Activated CD4-positive, alpha-beta T cell treated with anti-CD3 and anti-CD28 coated beads, Interleukin-2, amount 10 ng/mL, durations not matched to agents 24 days and 14 days (primary cell): Measurements from ENCODE around the gene ZMYND8. TPM values are rescaled to one million over a fixed set of nuclear protein-coding genes. Genes with fewer than 3 reads are reported as not detected.
"Not testable (repeated sequence)": the region's sequence is repeated elsewhere in the genome, so short reads cannot be mapped to it uniquely, and the experiment has no call there.

Source experiments
- DNase-seq: peaks from one replicate; pipeline ENCODE4 v3.0.0; 2022
- H3K27ac Mint-ChIP-seq: one replicate; pipeline ENCODE4 v1.8.0; 2022; ENCODE audit warnings: mild to moderate bottlenecking, mixed read lengths
- H3K27me3 Mint-ChIP-seq: one replicate; pipeline ENCODE4 v1.8.0; 2022; ENCODE audit warnings: mixed read lengths
- H3K36me3 Mint-ChIP-seq: one replicate; pipeline ENCODE4 v1.8.0; 2022; ENCODE audit warnings: low read depth, mild to moderate bottlenecking, mixed read lengths
- H3K4me1 Mint-ChIP-seq: one replicate; pipeline ENCODE4 v1.8.0; 2021; ENCODE audit warnings: mixed read lengths
- H3K4me3 Mint-ChIP-seq: one replicate; pipeline ENCODE4 v1.8.0; 2022; ENCODE audit warnings: mild to moderate bottlenecking, moderate library complexity, mixed read lengths
- H3K9me3 Mint-ChIP-seq: one replicate; pipeline ENCODE4 v1.8.0; 2021; ENCODE audit warnings: mixed read lengths
- intact Hi-C: fragments of 100-400 bp; cut with micrococcal nuclease; formaldehyde crosslinking; loops from one replicate; pipeline ENCODE4 v1.15.1; 2023
- total RNA-seq: library from RNA; stranded (reverse); gene quantifications from 2 replicates; pipeline ENCODE4 v1.2.3, GENCODE V29; 2022

ZMYND8 gene
- total RNA-seq, 1 donor from 2014 or later: 38.1 TPM

- intact Hi-C loops: no loop called here
- H3K4me1 Mint-ChIP-seq: peaks cover 7% of the 10 kb centered on the region
- H3K9me3 Mint-ChIP-seq: no peaks in the 10 kb centered on the region
- no peak overlapping the region for H3K4me3 Mint-ChIP-seq
- no peaks in the 10 kb centered on the region for H3K27me3 Mint-ChIP-seq
- no peak for DNase-seq
- peak overlapping the region; percentile 45 for H3K27ac Mint-ChIP-seq
- H3K36me3 Mint-ChIP-seq: peaks cover 20% of the 10 kb centered on the region
These were observed 88.9 kb downstream of the ZMYND8 start for GRCh38 chr20:47267621-47268020.

GRCh38 chr20:47266847-47267515, 89.5 kb downstream of the ZMYND8 start:
- intact Hi-C loops: no loop called here
- no peak overlapping the region for H3K4me3 Mint-ChIP-seq
- H3K9me3 Mint-ChIP-seq: no peaks in the 10 kb centered on the region
- no peak overlapping the region for H3K27ac Mint-ChIP-seq
- no peaks in the 10 kb centered on the region for H3K27me3 Mint-ChIP-seq
- DNase-seq: no peak
- H3K36me3 Mint-ChIP-seq: peaks cover 23% of the 10 kb centered on the region
- H3K4me1 Mint-ChIP-seq: peaks cover 6% of the 10 kb centered on the region

- peaks cover 28% of the 10 kb centered on the region for H3K36me3 Mint-ChIP-seq
- no peak for DNase-seq
- intact Hi-C loops: no loop called here
- peaks cover 6% of the 10 kb centered on the region for H3K4me1 Mint-ChIP-seq
- H3K27me3 Mint-ChIP-seq: no peaks in the 10 kb centered on the region
- H3K9me3 Mint-ChIP-seq: no peaks in the 10 kb centered on the region
- no peak overlapping the region for H3K27ac Mint-ChIP-seq
- H3K4me3 Mint-ChIP-seq: no peak overlapping the region
These were observed 90.5 kb downstream of the ZMYND8 start for GRCh38 chr20:47265984-47266383.

- H3K36me3 Mint-ChIP-seq: peaks cover 32% of the 10 kb centered on the region
- H3K9me3 Mint-ChIP-seq: no peaks in the 10 kb centered on the region
- no peak for DNase-seq
- H3K4me3 Mint-ChIP-seq: no peak overlapping the region
- no peak overlapping the region for H3K27ac Mint-ChIP-seq
- intact Hi-C loops: no loop called here
- H3K4me1 Mint-ChIP-seq: peaks cover 6% of the 10 kb centered on the region
- no peaks in the 10 kb centered on the region for H3K27me3 Mint-ChIP-seq
These were observed 91.3 kb downstream of the ZMYND8 start for GRCh38 chr20:47265214-47265613.

- peaks cover 34% of the 10 kb centered on the region for H3K36me3 Mint-ChIP-seq
- intact Hi-C loops, H3K27me3 Mint-ChIP-seq, H3K4me3 Mint-ChIP-seq, H3K9me3 Mint-ChIP-seq, H3K27ac Mint-ChIP-seq, DNase-seq: not testable (repeated sequence)
- peaks cover 11% of the 10 kb centered on the region for H3K4me1 Mint-ChIP-seq
These were observed 92.2 kb downstream of the ZMYND8 start for GRCh38 chr20:47264137-47264769.

GRCh38 chr20:47263465-47264084, 92.9 kb downstream of the ZMYND8 start:
- H3K4me3 Mint-ChIP-seq: no peak overlapping the region
- peaks cover 36% of the 10 kb centered on the region for H3K36me3 Mint-ChIP-seq
- H3K9me3 Mint-ChIP-seq: no peaks in the 10 kb centered on the region
- no peaks in the 10 kb centered on the region for H3K27me3 Mint-ChIP-seq
- no peak for DNase-seq
- peaks cover 16% of the 10 kb centered on the region for H3K4me1 Mint-ChIP-seq
- H3K27ac Mint-ChIP-seq: no peak overlapping the region
- intact Hi-C loops: no loop called here

GRCh38 chr20:47263080-47263464, 93.4 kb downstream of the ZMYND8 start:
- no peak for DNase-seq
- no peaks in the 10 kb centered on the region for H3K27me3 Mint-ChIP-seq
- peaks cover 19% of the 10 kb centered on the region for H3K4me1 Mint-ChIP-seq
- intact Hi-C loops: no loop called here
- no peak overlapping the region for H3K27ac Mint-ChIP-seq
- no peak overlapping the region for H3K4me3 Mint-ChIP-seq
- no peaks in the 10 kb centered on the region for H3K9me3 Mint-ChIP-seq
- H3K36me3 Mint-ChIP-seq: peaks cover 36% of the 10 kb centered on the region

GRCh38 chr20:47262365-47263013, 94.0 kb downstream of the ZMYND8 start:
- DNase-seq: no peak
- no peaks in the 10 kb centered on the region for H3K9me3 Mint-ChIP-seq
- intact Hi-C loops: no loop called here
- H3K27ac Mint-ChIP-seq: peak overlapping the region; percentile 25
- H3K4me3 Mint-ChIP-seq: no peak overlapping the region
- peaks cover 36% of the 10 kb centered on the region for H3K36me3 Mint-ChIP-seq
- H3K4me1 Mint-ChIP-seq: peaks cover 15% of the 10 kb centered on the region
- no peaks in the 10 kb centered on the region for H3K27me3 Mint-ChIP-seq

GRCh38 chr20:47262008-47262364, 94.5 kb downstream of the ZMYND8 start:
- H3K27me3 Mint-ChIP-seq: no peaks in the 10 kb centered on the region
- intact Hi-C loops: no loop called here
- DNase-seq: no peak
- peaks cover 14% of the 10 kb centered on the region for H3K4me1 Mint-ChIP-seq
- peaks cover 36% of the 10 kb centered on the region for H3K36me3 Mint-ChIP-seq
- H3K9me3 Mint-ChIP-seq: no peaks in the 10 kb centered on the region
- no peak overlapping the region for H3K27ac Mint-ChIP-seq
- H3K4me3 Mint-ChIP-seq: no peak overlapping the region

- peaks cover 39% of the 10 kb centered on the region for H3K36me3 Mint-ChIP-seq
- peak overlapping the region; percentile 50 for H3K27ac Mint-ChIP-seq
- H3K9me3 Mint-ChIP-seq, DNase-seq, H3K4me3 Mint-ChIP-seq, intact Hi-C loops, H3K27me3 Mint-ChIP-seq: not testable (repeated sequence)
- peaks cover 17% of the 10 kb centered on the region for H3K4me1 Mint-ChIP-seq
These were observed 95.2 kb downstream of the ZMYND8 start for GRCh38 chr20:47261161-47261774.

GRCh38 chr20:47260540-47261126, 95.9 kb downstream of the ZMYND8 start:
- H3K4me3 Mint-ChIP-seq, H3K27ac Mint-ChIP-seq, intact Hi-C loops, DNase-seq, H3K27me3 Mint-ChIP-seq, H3K9me3 Mint-ChIP-seq: not testable (repeated sequence)
- H3K4me1 Mint-ChIP-seq: peaks cover 17% of the 10 kb centered on the region
- H3K36me3 Mint-ChIP-seq: peaks cover 38% of the 10 kb centered on the region

- H3K27ac Mint-ChIP-seq: peak overlapping the region; percentile 74
- no peaks in the 10 kb centered on the region for H3K9me3 Mint-ChIP-seq
- no peak overlapping the region for H3K4me3 Mint-ChIP-seq
- H3K4me1 Mint-ChIP-seq: peaks cover 17% of the 10 kb centered on the region
- no peaks in the 10 kb centered on the region for H3K27me3 Mint-ChIP-seq
- peaks cover 43% of the 10 kb centered on the region for H3K36me3 Mint-ChIP-seq
- intact Hi-C loops: no loop called here
- DNase-seq: no peak
These were observed 97.5 kb downstream of the ZMYND8 start for GRCh38 chr20:47258745-47259695.

- intact Hi-C loops: no loop called here
- Mint-ChIP-seq H3K4me1 (peaks cover 17% of the 10 kb centered on the region), H3K27me3 (no peaks in the 10 kb centered on the region), H3K9me3 (no peaks in the 10 kb centered on the region), H3K36me3 (peaks cover 51% of the 10 kb centered on the region), H3K27ac (no peak overlapping the region), H3K4me3 (no peak overlapping the region)
- DNase-seq: no peak
These were observed 98.7 kb downstream of the ZMYND8 start for GRCh38 chr20:47257771-47258170.
